ENCODE results near the gene COPB1. TPM values are rescaled to one million over a fixed set of nuclear protein-coding genes. Genes with fewer than 3 reads are reported as not detected.
A peak's percentile ranks its signal among the peaks of the same experiment; 100 is the strongest.

COPB1 gene
- total and polyA plus RNA-seq, 4 donors = 73.1 to 167 (median 116) TPM

DNA sequence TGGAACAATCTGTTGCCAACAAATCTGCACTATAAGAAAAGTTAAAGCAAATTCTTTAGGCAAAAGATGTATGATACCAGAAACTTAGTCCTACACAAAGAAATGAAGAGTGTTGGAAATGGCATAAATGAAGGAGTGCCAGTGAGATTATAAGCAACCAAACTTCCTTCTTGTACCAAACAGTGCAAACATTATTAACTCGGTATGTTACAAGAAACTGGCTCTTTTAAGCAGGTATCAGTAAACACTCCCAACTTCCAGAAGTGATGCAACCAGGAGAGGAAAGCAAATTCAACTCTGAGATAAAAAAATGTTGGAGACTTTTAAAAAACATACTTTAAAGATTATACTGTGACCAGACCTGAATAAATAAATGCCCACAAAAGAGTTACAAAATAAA lies 28.5 kb downstream of the COPB1 start:
- no peak for DNase-seq (ENCODE audit: low read depth in 4 of 6, low spot score in 6 of 6)
- peaks cover 31% of the 10 kb centered on the region for H3K36me3 ChIP-seq (ENCODE audit: control insufficient read depth, insufficient read depth, low read length)
- H3K4me1 ChIP-seq (ENCODE audit: control insufficient read depth, insufficient read depth, low read length) = no peaks in the 10 kb centered on the region
- WGBS (ENCODE audit: insufficient coverage) = no CpG with 5 or more reads among the region's 1 CpG
- H3K9me3 ChIP-seq (ENCODE audit: control insufficient read depth, insufficient read depth, low read length) = no peaks in the 10 kb centered on the region
- H3K4me3 ChIP-seq (ENCODE audit: low read depth, low read length) = no peak overlapping the region
- no peak overlapping the region for H3K27ac ChIP-seq (ENCODE audit: low read depth, low read length)
- no peaks in the 10 kb centered on the region for H3K27me3 ChIP-seq (ENCODE audit: control insufficient read depth, insufficient read depth, low read length)

DNA sequence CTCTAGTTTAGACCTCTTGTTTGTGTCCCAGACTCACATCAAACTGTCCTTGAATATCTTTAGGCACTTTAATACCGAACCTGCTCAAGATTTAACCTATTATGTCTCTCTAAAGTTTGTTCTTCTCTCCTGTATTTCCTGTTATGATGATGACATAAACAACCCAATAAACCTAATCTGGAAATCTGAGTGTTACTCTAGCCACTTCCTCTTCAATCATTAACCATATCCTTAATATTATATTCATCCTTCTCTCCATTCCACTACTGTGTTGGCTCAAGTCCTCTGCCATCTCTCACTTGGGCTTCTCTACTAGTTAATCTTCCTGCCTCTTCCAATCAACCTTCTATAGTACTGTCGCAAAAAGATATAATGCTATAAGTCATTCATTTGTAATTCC lies 36.0 kb downstream of the COPB1 start:
- H3K4me3 ChIP-seq (ENCODE audit: low read depth, low read length) = no peak overlapping the region
- no peaks in the 10 kb centered on the region for H3K4me1 ChIP-seq (ENCODE audit: control insufficient read depth, insufficient read depth, low read length)
- no peaks in the 10 kb centered on the region for H3K27me3 ChIP-seq (ENCODE audit: control insufficient read depth, insufficient read depth, low read length)
- DNase-seq (ENCODE audit: low read depth in 4 of 6, low spot score in 6 of 6) = no peak
- H3K27ac ChIP-seq (ENCODE audit: low read depth, low read length) = no peak overlapping the region
- WGBS (ENCODE audit: insufficient coverage) = 80% methylated on average over 1 of the region's 2 CpGs
- peaks cover 27% of the 10 kb centered on the region for H3K36me3 ChIP-seq (ENCODE audit: control insufficient read depth, insufficient read depth, low read length)
- H3K9me3 ChIP-seq (ENCODE audit: control insufficient read depth, insufficient read depth, low read length) = no peaks in the 10 kb centered on the region

DNA sequence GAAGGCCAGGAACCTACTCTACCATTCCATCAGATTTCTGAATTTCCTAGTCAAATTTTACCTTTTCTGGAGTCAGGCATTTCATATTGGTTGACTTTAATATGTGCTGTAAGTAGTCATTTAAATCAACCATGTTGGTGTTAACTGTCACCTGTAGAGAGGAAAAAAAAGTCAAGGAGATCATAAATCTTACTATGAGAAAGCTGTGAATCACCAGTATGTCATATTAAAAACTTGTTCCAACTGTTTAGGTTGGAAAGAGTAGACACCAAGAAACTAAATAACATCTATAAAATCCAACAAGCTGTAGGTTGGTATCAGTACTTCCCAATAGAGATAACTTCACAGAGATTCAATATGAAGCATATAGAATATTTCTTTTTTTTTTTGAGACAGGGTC lies 39.5 kb downstream of the COPB1 start:
- Histone ChIP-seq H3K27ac (ENCODE audit: low read depth, low read length) (no peak overlapping the region), H3K4me3 (ENCODE audit: low read depth, low read length) (no peak overlapping the region), H3K27me3 (ENCODE audit: control insufficient read depth, insufficient read depth, low read length) (no peaks in the 10 kb centered on the region), H3K36me3 (ENCODE audit: control insufficient read depth, insufficient read depth, low read length) (peaks cover 32% of the 10 kb centered on the region), H3K4me1 (ENCODE audit: control insufficient read depth, insufficient read depth, low read length) (no peaks in the 10 kb centered on the region), H3K9me3 (ENCODE audit: control insufficient read depth, insufficient read depth, low read length) (no peaks in the 10 kb centered on the region)
- no peak for DNase-seq (ENCODE audit: low read depth in 4 of 6, low spot score in 6 of 6)

DNA sequence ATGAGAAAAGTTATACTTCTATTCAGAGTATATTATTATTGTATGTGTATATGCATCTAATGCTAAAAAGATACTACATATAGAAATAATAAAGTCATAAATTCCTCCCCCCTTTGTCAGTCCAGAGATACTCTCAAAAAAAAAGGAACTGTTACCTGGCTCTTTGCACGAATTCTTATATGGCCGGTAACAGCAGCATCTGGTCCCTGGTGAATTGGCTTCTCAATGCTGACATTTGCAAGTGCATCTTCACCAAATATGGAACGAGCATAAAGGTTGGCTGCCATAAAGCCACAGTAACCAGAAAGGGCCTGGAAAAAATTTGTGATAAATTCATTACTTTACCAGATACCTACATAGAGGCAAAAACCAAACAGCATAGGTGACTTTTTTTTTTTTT lies 41.2 kb downstream of the COPB1 start:
- WGBS (ENCODE audit: insufficient coverage) = 100% methylated on average over 1 of the region's 3 CpGs
- H3K27ac ChIP-seq (ENCODE audit: low read depth, low read length) = no peak overlapping the region
- H3K9me3 ChIP-seq (ENCODE audit: control insufficient read depth, insufficient read depth, low read length) = no peaks in the 10 kb centered on the region
- H3K36me3 ChIP-seq (ENCODE audit: control insufficient read depth, insufficient read depth, low read length) = peaks cover 21% of the 10 kb centered on the region
- H3K4me3 ChIP-seq (ENCODE audit: low read depth, low read length) = no peak overlapping the region
- H3K27me3 ChIP-seq (ENCODE audit: control insufficient read depth, insufficient read depth, low read length) = no peaks in the 10 kb centered on the region
- DNase-seq (ENCODE audit: low read depth in 4 of 6, low spot score in 6 of 6) = no peak
- no peaks in the 10 kb centered on the region for H3K4me1 ChIP-seq (ENCODE audit: control insufficient read depth, insufficient read depth, low read length)

GRCh38 chr11:14455648-14456430 lies 43.8 kb downstream of the COPB1 start:
- Histone ChIP-seq H3K9me3 (ENCODE audit: control insufficient read depth, insufficient read depth, low read length) (no peaks in the 10 kb centered on the region), H3K4me3 (ENCODE audit: low read depth, low read length) (no peak overlapping the region), H3K27me3 (ENCODE audit: control insufficient read depth, insufficient read depth, low read length) (no peaks in the 10 kb centered on the region), H3K36me3 (ENCODE audit: control insufficient read depth, insufficient read depth, low read length) (peaks cover 18% of the 10 kb centered on the region), H3K4me1 (ENCODE audit: control insufficient read depth, insufficient read depth, low read length) (no peaks in the 10 kb centered on the region), H3K27ac (ENCODE audit: low read depth, low read length) (no peak overlapping the region)
- 89% methylated on average over 2 of the region's 3 CpGs for WGBS (ENCODE audit: insufficient coverage)
- DNase-seq (ENCODE audit: low read depth in 4 of 6, low spot score in 6 of 6) = no peak

DNA sequence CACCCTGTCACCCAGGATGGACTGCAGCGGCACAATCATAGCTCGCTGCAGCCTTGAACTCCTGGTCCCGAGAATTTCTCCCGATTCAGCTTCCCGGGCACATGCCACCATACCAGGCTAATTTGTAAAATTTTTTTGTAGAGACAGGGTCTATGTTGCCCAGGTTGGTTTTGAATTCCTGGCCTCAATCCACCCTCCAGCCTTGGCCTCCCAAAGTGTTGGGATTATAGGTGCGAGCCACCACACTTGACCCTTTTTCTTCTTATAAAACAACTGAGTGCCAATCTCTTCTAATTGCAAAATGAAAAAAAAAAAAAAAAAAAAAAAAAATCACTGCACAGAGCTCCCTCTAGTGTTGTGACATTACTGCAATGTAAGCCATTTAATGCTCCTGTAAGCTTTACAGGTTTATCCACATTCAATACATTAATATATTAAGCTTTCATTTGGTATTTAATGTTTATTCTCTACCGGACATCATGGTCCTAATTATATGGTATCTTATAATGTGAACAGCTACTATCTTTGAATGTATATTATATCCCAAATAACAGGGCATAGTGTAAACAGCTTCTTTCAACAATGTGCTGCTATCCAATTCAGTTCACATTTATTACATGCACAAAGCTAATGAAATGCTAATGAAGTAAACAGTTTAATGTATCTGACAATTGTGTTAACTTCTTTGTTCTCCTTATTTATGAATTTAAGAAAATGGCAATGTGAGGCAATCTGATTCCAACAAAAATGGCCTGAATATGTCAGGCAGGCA lies 44.6 kb downstream of the COPB1 start:
- Histone ChIP-seq H3K27me3 (ENCODE audit: control insufficient read depth, insufficient read depth, low read length) (no peaks in the 10 kb centered on the region), H3K9me3 (ENCODE audit: control insufficient read depth, insufficient read depth, low read length) (no peaks in the 10 kb centered on the region), H3K36me3 (ENCODE audit: control insufficient read depth, insufficient read depth, low read length) (peaks cover 13% of the 10 kb centered on the region), H3K27ac (ENCODE audit: low read depth, low read length) (no peak overlapping the region), H3K4me3 (ENCODE audit: low read depth, low read length) (no peak overlapping the region), H3K4me1 (ENCODE audit: control insufficient read depth, insufficient read depth, low read length) (no peaks in the 10 kb centered on the region)
- no CpG with 5 or more reads among the region's 7 CpGs for WGBS (ENCODE audit: insufficient coverage)
- peak in 4 of 6 donors; percentile 15 to 82 (median 38) for DNase-seq (ENCODE audit: low read depth in 4 of 6, low spot score in 6 of 6)

DNA sequence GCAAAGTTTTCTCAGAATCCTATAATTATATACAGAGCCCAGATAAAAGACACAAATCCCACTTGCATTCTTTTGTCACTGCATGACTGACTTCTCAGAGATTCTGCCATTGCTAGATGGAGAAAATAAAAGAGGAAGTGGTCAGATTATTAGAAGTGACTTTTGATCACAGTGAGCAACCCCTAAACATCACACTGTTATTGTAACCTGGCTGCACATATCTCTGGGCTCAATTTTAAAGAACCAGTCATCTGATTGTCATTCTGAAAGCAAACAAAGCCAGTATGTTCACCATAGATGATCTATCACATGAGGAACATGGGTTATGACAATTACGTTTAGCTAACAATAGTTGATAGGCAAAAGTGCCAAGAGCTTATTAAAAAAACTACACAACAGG lies 47.8 kb downstream of the COPB1 start:
- Histone ChIP-seq H3K4me1 (ENCODE audit: control insufficient read depth, insufficient read depth, low read length) (no peaks in the 10 kb centered on the region), H3K9me3 (ENCODE audit: control insufficient read depth, insufficient read depth, low read length) (no peaks in the 10 kb centered on the region), H3K27me3 (ENCODE audit: control insufficient read depth, insufficient read depth, low read length) (no peaks in the 10 kb centered on the region), H3K4me3 (ENCODE audit: low read depth, low read length) (no peak overlapping the region), H3K27ac (ENCODE audit: low read depth, low read length) (no peak overlapping the region), H3K36me3 (ENCODE audit: control insufficient read depth, insufficient read depth, low read length) (peaks cover 2% of the 10 kb centered on the region)
- DNase-seq (ENCODE audit: low read depth in 4 of 6, low spot score in 6 of 6) = no peak
- WGBS (ENCODE audit: insufficient coverage) = no CpG with 5 or more reads among the region's 1 CpG

DNA sequence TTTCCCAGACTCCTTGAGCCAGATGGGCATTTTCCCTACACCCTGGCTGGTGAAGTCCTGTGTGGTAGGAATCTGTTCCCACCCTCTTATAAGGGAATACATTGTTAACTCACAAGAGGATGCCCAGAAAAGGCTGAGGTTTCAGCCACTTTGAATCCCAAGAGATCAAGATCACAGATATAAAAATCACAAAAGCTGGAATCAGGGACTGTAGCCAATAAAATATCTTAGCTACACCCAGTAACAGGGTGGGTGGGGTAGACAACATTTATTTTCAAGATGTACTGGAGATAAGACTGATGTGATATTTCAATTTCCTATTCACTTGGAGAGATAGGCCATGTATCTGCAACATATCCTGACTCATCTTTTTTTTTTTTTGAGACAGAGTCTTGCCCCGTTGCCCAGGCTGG lies 50.3 kb downstream of the COPB1 start:
- Histone ChIP-seq H3K27ac (ENCODE audit: low read depth, low read length) (no peak overlapping the region), H3K4me1 (ENCODE audit: control insufficient read depth, insufficient read depth, low read length) (no peaks in the 10 kb centered on the region), H3K4me3 (ENCODE audit: low read depth, low read length) (no peak overlapping the region), H3K27me3 (ENCODE audit: control insufficient read depth, insufficient read depth, low read length) (no peaks in the 10 kb centered on the region), H3K36me3 (ENCODE audit: control insufficient read depth, insufficient read depth, low read length) (no peaks in the 10 kb centered on the region), H3K9me3 (ENCODE audit: control insufficient read depth, insufficient read depth, low read length) (no peaks in the 10 kb centered on the region)
- no CpG with 5 or more reads among the region's 1 CpG for WGBS (ENCODE audit: insufficient coverage)
- DNase-seq (ENCODE audit: low read depth in 4 of 6, low spot score in 6 of 6) = no peak

- no peak for DNase-seq (ENCODE audit: low read depth in 4 of 6, low spot score in 6 of 6)
- Histone ChIP-seq H3K27me3 (ENCODE audit: control insufficient read depth, insufficient read depth, low read length) (no peaks in the 10 kb centered on the region), H3K36me3 (ENCODE audit: control insufficient read depth, insufficient read depth, low read length) (no peaks in the 10 kb centered on the region), H3K4me1 (ENCODE audit: control insufficient read depth, insufficient read depth, low read length) (no peaks in the 10 kb centered on the region), H3K4me3 (ENCODE audit: low read depth, low read length) (no peak overlapping the region), H3K9me3 (ENCODE audit: control insufficient read depth, insufficient read depth, low read length) (no peaks in the 10 kb centered on the region), H3K27ac (ENCODE audit: low read depth, low read length) (no peak overlapping the region)
- no CpG with 5 or more reads among the region's 1 CpG for WGBS (ENCODE audit: insufficient coverage)
These were observed 51.4 kb downstream of the COPB1 start for GRCh38 chr11:14448240-14448639.

GRCh38 chr11:14446701-14447169 lies 52.9 kb downstream of the COPB1 start:
- H3K27me3 ChIP-seq (ENCODE audit: control insufficient read depth, insufficient read depth, low read length) = no peaks in the 10 kb centered on the region
- no peaks in the 10 kb centered on the region for H3K4me1 ChIP-seq (ENCODE audit: control insufficient read depth, insufficient read depth, low read length)
- H3K4me3 ChIP-seq (ENCODE audit: low read depth, low read length) = no peak overlapping the region
- DNase-seq (ENCODE audit: low read depth in 4 of 6, low spot score in 6 of 6) = no peak
- H3K27ac ChIP-seq (ENCODE audit: low read depth, low read length) = no peak overlapping the region
- no peaks in the 10 kb centered on the region for H3K36me3 ChIP-seq (ENCODE audit: control insufficient read depth, insufficient read depth, low read length)
- no peaks in the 10 kb centered on the region for H3K9me3 ChIP-seq (ENCODE audit: control insufficient read depth, insufficient read depth, low read length)
